H1 (cell line): ENCODE results near the gene EPHA6. TPM values are rescaled to one million over a fixed set of nuclear protein-coding genes. Genes with fewer than 3 reads are reported as not detected.

ENCODE experiments used
- CTCF ChIA-PET: fragments of 300-600 bp; sonication (Branson Sonifier 250); formaldehyde crosslinking; loops from one replicate; lab custom pipeline; 2021; ENCODE audit not compliant: partially characterized antibody; lab: Charles Lee
- POLR2A ChIA-PET: fragments of 300-600 bp; sonication (Branson Sonifier 250); formaldehyde crosslinking; loops from one replicate; lab custom pipeline; 2021; ENCODE audit warnings: inconsistent platforms; ENCODE audit not compliant: partially characterized antibody; lab: Charles Lee
- DNase-seq, 2 experiments: peaks; one replicate each; pipeline versions ENCODE4 v3.0.0 to v3.0.0-alpha.2; 2010 to 2022; ENCODE audit warnings: low spot score in 2 of 2, low read depth in 1 of 2, mixed read lengths in 1 of 2
- FAIRE-seq: peaks from 2 replicates; lab custom pipeline; 2011; peaks lifted over from hg19 to GRCh38; lab: Jason Lieb, UNC
- H2AFZ ChIP-seq: 2 replicates; pipeline ENCODE4 v1.8.1; 2012; ENCODE audit warnings: low read length, inconsistent platforms
- H2AK5ac ChIP-seq: 2 replicates; pipeline ENCODE4 v1.6.1; 2013; ENCODE audit warnings: low read depth, low read length
- H2BK120ac ChIP-seq: replicated peaks from 2 replicates; pipeline ENCODE3; 2013; ENCODE audit warnings: low read depth, low read length, inconsistent platforms
- H2BK12ac ChIP-seq: 2 replicates; pipeline ENCODE4 v1.6.1; 2013; ENCODE audit warnings: low read depth, low read length
- H2BK15ac ChIP-seq: 2 replicates; pipeline ENCODE4 v1.6.1; 2013; ENCODE audit warnings: low read length
- H2BK20ac ChIP-seq: 2 replicates; pipeline ENCODE4 v1.6.1; 2013; ENCODE audit warnings: low read length
- H2BK5ac ChIP-seq: 2 replicates; pipeline ENCODE4 v1.6.1; 2013; ENCODE audit warnings: low read depth, low read length
- H3K14ac ChIP-seq: 2 replicates; pipeline ENCODE4 v1.6.1; 2013; ENCODE audit warnings: inconsistent platforms; ENCODE audit not compliant: insufficient read length
- H3K18ac ChIP-seq: 2 replicates; pipeline ENCODE4 v1.6.1; 2013; ENCODE audit warnings: low read length; ENCODE audit errors: extremely low read depth
- H3K23ac ChIP-seq: 2 replicates; pipeline ENCODE4 v1.6.1; 2013; ENCODE audit warnings: inconsistent platforms; ENCODE audit not compliant: insufficient read length
- H3K23me2 ChIP-seq: 2 replicates; pipeline ENCODE4 v1.6.1; 2013; ENCODE audit warnings: low read depth, low read length
- H3K27ac ChIP-seq: 2 replicates; pipeline ENCODE4 v1.6.1; 2011; ENCODE audit warnings: low read depth, low read length, inconsistent platforms
- H3K27me3 ChIP-seq, 4 experiments: replicated peaks in 1 of 4; 1 replicate in 1 of 4; 2 replicates in 3 of 4; pipeline versions ENCODE4 v1.6.1 to v1.8.1; 2011 to 2013; ENCODE audit warnings: low read length in 3 of 4, mild to moderate bottlenecking in 3 of 4, inconsistent platforms in 2 of 4, mixed read lengths in 2 of 4, moderate library complexity in 1 of 4; ENCODE audit not compliant: control insufficient read depth in 3 of 4, insufficient read depth in 3 of 4; ENCODE audit errors: extremely low read depth in 1 of 4
- H3K36me3 ChIP-seq, 4 experiments: 2 replicates each; pipeline versions ENCODE4 v1.6.1 to v1.8.1; 2011 to 2013; ENCODE audit warnings: mild to moderate bottlenecking in 4 of 4, low read length in 3 of 4, moderate library complexity in 2 of 4, control low read depth in 1 of 4, inconsistent platforms in 1 of 4; ENCODE audit not compliant: insufficient read depth in 4 of 4, control insufficient read depth in 2 of 4
- H3K4ac ChIP-seq: replicated peaks from 2 replicates; pipeline ENCODE3; 2013; ENCODE audit warnings: low read length, low read depth, mixed read lengths, inconsistent platforms; ENCODE audit not compliant: insufficient read length
- H3K4me1 ChIP-seq, 4 experiments: replicated peaks in 1 of 4; 1 replicate in 1 of 4; 2 replicates in 3 of 4; pipeline versions ENCODE4 v1.6.1 to v1.8.1; 2011 to 2013; ENCODE audit warnings: low read length in 3 of 4, inconsistent platforms in 2 of 4, mixed read lengths in 1 of 4; ENCODE audit not compliant: insufficient read depth in 4 of 4, control insufficient read depth in 3 of 4
- H3K4me2 ChIP-seq, 2 experiments: 2 replicates each; pipeline versions ENCODE4 v1.6.1 to v1.8.1; 2011 to 2013; ENCODE audit warnings: low read depth in 2 of 2, low read length in 2 of 2, control low read depth in 1 of 2, inconsistent platforms in 1 of 2, mild to moderate bottlenecking in 1 of 2; ENCODE audit not compliant: insufficient read depth in 1 of 2
- H3K4me3 ChIP-seq, 4 experiments: fragments of 200-600, 300-600 bp in 1 of 4; sonication (generic), shearing (Covaris generic), sonication (Bioruptor Twin) in 1 of 4; 2 replicates each; pipeline versions ENCODE4 v1.5.1 to v1.8.1; 2011 to 2016; ENCODE audit warnings: low read length in 4 of 4, low read depth in 3 of 4, control low read depth in 2 of 4, inconsistent platforms in 2 of 4, mild to moderate bottlenecking in 2 of 4, mixed read lengths in 1 of 4, moderate library complexity in 1 of 4; ENCODE audit not compliant: insufficient read depth in 2 of 4; ENCODE audit errors: extremely low read depth in 1 of 4
- H3K56ac ChIP-seq: replicated peaks from 2 replicates; pipeline ENCODE3; 2013; ENCODE audit warnings: low read depth, mild to moderate bottlenecking, mixed read lengths, low read length, inconsistent platforms; ENCODE audit not compliant: insufficient read length
- H3K79me1 ChIP-seq: 2 replicates; pipeline ENCODE4 v1.6.1; 2013; ENCODE audit warnings: low read depth, low read length, control low read depth
- H3K79me2 ChIP-seq, 2 experiments: 2 replicates each; pipeline versions ENCODE4 v1.6.1 to v1.8.1; 2012 to 2013; ENCODE audit warnings: low read length in 2 of 2, mild to moderate bottlenecking in 2 of 2, inconsistent platforms in 1 of 2; ENCODE audit not compliant: insufficient read depth in 2 of 2, control insufficient read depth in 1 of 2
- H3K9ac ChIP-seq, 4 experiments: replicated peaks in 1 of 4; 1 replicate in 1 of 4; 2 replicates in 3 of 4; pipeline versions ENCODE4 v1.6.1 to v1.8.1; 2011 to 2013; ENCODE audit warnings: low read depth in 3 of 4, low read length in 3 of 4, control low read depth in 2 of 4, mild to moderate bottlenecking in 2 of 4, moderate library complexity in 2 of 4, inconsistent platforms in 1 of 4; ENCODE audit errors: extremely low read depth in 1 of 4
- H3K9me3 ChIP-seq, 2 experiments: 2 replicates each; pipeline versions ENCODE4 v1.6.1 to v1.8.1; 2012 to 2013; ENCODE audit warnings: mild to moderate bottlenecking in 2 of 2, moderate library complexity in 2 of 2, control low read depth in 1 of 2, inconsistent platforms in 1 of 2, low read depth in 1 of 2, low read length in 1 of 2, mixed read lengths in 1 of 2; ENCODE audit not compliant: insufficient read depth in 2 of 2
- H4K20me1 ChIP-seq, 2 experiments: replicated peaks in 1 of 2; 2 replicates each; pipeline versions ENCODE3 to v1.8.1; 2011 to 2013; ENCODE audit warnings: inconsistent platforms in 2 of 2, low read length in 2 of 2, mild to moderate bottlenecking in 1 of 2; ENCODE audit not compliant: insufficient read depth in 2 of 2, control insufficient read depth in 1 of 2
- H4K5ac ChIP-seq: 2 replicates; pipeline ENCODE4 v1.6.1; 2013; ENCODE audit warnings: low read length, low read depth, mixed read lengths, inconsistent platforms; ENCODE audit not compliant: insufficient read length
- H4K8ac ChIP-seq: 2 replicates; pipeline ENCODE4 v1.8.0; 2013; ENCODE audit warnings: mild to moderate bottlenecking, moderate library complexity, low read length, inconsistent platforms; ENCODE audit not compliant: insufficient read depth; ENCODE audit errors: extremely low read depth
- H4K91ac ChIP-seq: replicated peaks from 2 replicates; pipeline ENCODE3; 2013; ENCODE audit warnings: low read length, mixed read lengths, inconsistent platforms; ENCODE audit not compliant: insufficient read length
- CHD2 ChIP-seq: IDR thresholded peaks from 2 replicates; pipeline ENCODE4 v1.6.1; 2012; ENCODE audit warnings: low read length, improper control_type of control experiment
- CTBP2 ChIP-seq: IDR thresholded peaks from 2 replicates; pipeline ENCODE4 v1.7.0; 2011; ENCODE audit warnings: borderline replicate concordance, mild to moderate bottlenecking, moderate library complexity, mixed read lengths, low read length; ENCODE audit not compliant: insufficient read depth, insufficient read length
- JUN ChIP-seq: IDR thresholded peaks from 2 replicates; pipeline ENCODE4 v1.6.1; 2011; ENCODE audit warnings: low read depth, mild to moderate bottlenecking, improper control_type of control experiment, low read length
- NANOG ChIP-seq: IDR thresholded peaks from 2 replicates; pipeline ENCODE4 v1.6.1; 2011; ENCODE audit warnings: low read length, low read depth, mild to moderate bottlenecking, inconsistent platforms; ENCODE audit not compliant: insufficient read depth, poor library complexity, severe bottlenecking
- PHF8 ChIP-seq: fragments of 200-600 bp; sonication (generic); conservative IDR thresholded peaks from 2 replicates; pipeline ENCODE4 v1.7.1; 2012; ENCODE audit warnings: low read depth, mild to moderate bottlenecking, inconsistent platforms, low read length, moderate library complexity
- POLR2A ChIP-seq, 2 experiments: IDR thresholded peaks; 1 replicate in 1 of 2; 2 replicates in 1 of 2; pipeline ENCODE4 v1.6.1; 2011; ENCODE audit warnings: low read depth in 2 of 2, low read length in 2 of 2, mild to moderate bottlenecking in 2 of 2; ENCODE audit errors: control extremely low read depth in 1 of 2
- RNF2 ChIP-seq: fragments of 200-900, 300-1000 bp; sonication (generic); IDR thresholded peaks from 2 replicates; pipeline ENCODE4 v1.7.1; 2016; ENCODE audit warnings: borderline replicate concordance, low read depth, mild to moderate bottlenecking, antibody characterized with exemption, low read length; ENCODE audit not compliant: poor library complexity, severe bottlenecking; ENCODE audit errors: missing control alignments
- RXRA ChIP-seq: IDR thresholded peaks from 2 replicates; pipeline ENCODE4 v1.6.1; 2011; ENCODE audit warnings: low read depth, mild to moderate bottlenecking, low read length, moderate library complexity; ENCODE audit not compliant: insufficient read depth
- SIRT6 ChIP-seq: IDR thresholded peaks from one replicate; pipeline ENCODE4 v1.7.1; 2012; ENCODE audit warnings: low read length, inconsistent platforms
- SP1 ChIP-seq: IDR thresholded peaks from 2 replicates; pipeline ENCODE4 v1.6.1; 2011; ENCODE audit warnings: low read depth, low read length
- TAF1 ChIP-seq: IDR thresholded peaks from 2 replicates; pipeline ENCODE4 v1.6.1; 2011; ENCODE audit warnings: mild to moderate bottlenecking, low read depth, low read length
- TBP ChIP-seq: IDR thresholded peaks from 2 replicates; pipeline ENCODE4 v1.6.1; 2011; ENCODE audit warnings: low read depth, low read length, improper control_type of control experiment
- YY1 ChIP-seq: IDR thresholded peaks from 2 replicates; pipeline ENCODE4 v1.6.1; 2011; ENCODE audit warnings: low read depth, mild to moderate bottlenecking, low read length
- ZNF274 ChIP-seq: IDR thresholded peaks from 2 replicates; pipeline ENCODE4 v1.7.0; 2012; ENCODE audit warnings: low read length, borderline replicate concordance; ENCODE audit errors: extremely low read depth
- WGBS, 2 experiments: shearing (Covaris generic) in 1 of 2; methylation state at CpG; one replicate each; pipeline versions ENCODE4 v1.1.6 to v1.1.7; 2013 to 2015; ENCODE audit warnings: low lambda C conversion rate in 2 of 2, mixed read lengths in 2 of 2, inconsistent platforms in 1 of 2, low coverage in 1 of 2, missing lambda C conversion rate in 1 of 2; ENCODE audit not compliant: insufficient replicate concordance in 2 of 2, insufficient coverage in 1 of 2, insufficient read length in 1 of 2; ENCODE audit errors: extremely low coverage in 1 of 2, missing lambda C conversion rate in 1 of 2; 5-methylcytosine and 5-hydroxymethylcytosine counted together
- polyA plus RNA-seq, 7 experiments: library from polyadenylated mRNA; depleted of rRNA in 3 of 7; stranded (reverse) in 5 of 7; unstranded in 2 of 7; fragments of >200 nt in 5 of 7; fragments of 200-250 nt in 2 of 7; gene quantifications; 1 replicate in 5 of 7; 2 replicates in 1 of 7; 4 replicates in 1 of 7; pipeline versions ENCODE4 v1.2.1 to v1.2.3, GENCODE V29; 2011 to 2013; ENCODE audit warnings: missing spikeins in 2 of 7, mixed read lengths in 2 of 7
- total RNA-seq: library from RNA; stranded (reverse); fragmentation: NEBNext Ultra II Directional; extraction: Animal tissue kit (Norgen Biotek cat#: 25700); gene quantifications from 2 replicates; pipeline ENCODE4 v1.2.1, GENCODE V29; 2021
- TF ChIP-seq, protein P1 (sequence below): IDR thresholded peaks from 2 replicates; pipeline ENCODE4 v1.6.1; 2011; ENCODE audit warnings: low read depth, mild to moderate bottlenecking, low read length; ENCODE audit not compliant: insufficient read depth

The EPHA6 gene
- total and polyA plus RNA-seq, 2 of the 8 experiments (the other 6 are each of a cell fraction or from before 2014, with no cell fraction given), result 0.83 to 3.2 TPM

DNA sequence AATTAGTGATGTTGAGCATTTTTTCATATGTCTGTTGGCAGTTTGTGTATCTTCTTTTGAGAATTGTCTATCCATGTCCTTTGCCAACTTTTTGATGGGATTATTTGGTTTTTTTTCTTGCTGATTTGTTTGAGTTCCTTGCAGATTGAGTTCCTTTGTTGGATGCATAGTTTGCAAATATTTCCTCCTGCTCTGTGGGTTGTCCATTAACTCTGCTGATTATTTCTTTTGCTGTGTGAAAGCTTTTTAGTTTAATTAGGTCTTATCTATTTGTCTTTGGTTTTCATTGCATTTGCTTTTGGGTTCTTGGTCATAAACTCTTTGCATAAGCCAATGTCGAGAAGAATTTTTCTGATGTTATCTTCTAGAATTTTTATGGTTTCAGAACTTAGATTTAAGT, 414.6 kb downstream of the EPHA6 start:
- POLR2A ChIA-PET, result no interaction called here
- Histone ChIP-seq H3K23me2 (no peaks in the 10 kb centered on the region; the same call in 1 of the 2 replicates), H3K56ac (no peak overlapping the region), H4K20me1 (no peaks in the 10 kb centered on the region), H3K9me3 (no peaks in the 10 kb centered on the region), H3K36me3 (no peaks in the 10 kb centered on the region), H2AK5ac (no peak overlapping the region), H3K14ac (no peak overlapping the region), H2BK20ac (no peak overlapping the region), H2BK120ac (no peak overlapping the region), H3K4me3 (no peak overlapping the region), H4K91ac (no peak overlapping the region), H3K9ac (no peak overlapping the region), H3K4me2 (no peak overlapping the region), H2BK12ac (no peak overlapping the region), H3K18ac (no peak overlapping the region), H2BK5ac (no peak overlapping the region), H3K79me2 (no peaks in the 10 kb centered on the region), H3K79me1 (no peaks in the 10 kb centered on the region), H3K4ac (no peak overlapping the region), H2AFZ (no peak overlapping the region), H3K23ac (no peak overlapping the region), H3K4me1 (peaks cover 0 to 3% (median 0%) of the 10 kb centered on the region in 4 experiments; a peak in 1 of 7 replicates), H3K27ac (no peak overlapping the region), H4K5ac (no peak overlapping the region), H3K27me3 (no peaks in the 10 kb centered on the region), H2BK15ac (no peak overlapping the region), H4K8ac (no peak overlapping the region)
- no peak for DNase-seq
- no peak for FAIRE-seq
- 95% methylated on average over 1 of the region's 1 CpG; no CpG with 5 or more reads in 1 of the 2 experiments for WGBS, 2 experiments
- CTCF ChIA-PET, result no interaction called here
- TF ChIP-seq POLR2A (IDR thresholded peaks at IDR 0.05; ENCODE audit: control extremely low read depth in 1 of 2, low read depth in 2 of 2, low read length in 2 of 2) (no peak), JUN (no peak), CTBP2 (no peak), NANOG (no peak), CHD2 (no peak), YY1 (no peak), RXRA (no peak), ZNF274 (no peak), SIRT6 (no peak), PHF8 (no peak), RNF2 (no peak), TBP (no peak), SP1 (no peak), TAF1 (no peak)
- TF ChIP-seq, protein P1, sequence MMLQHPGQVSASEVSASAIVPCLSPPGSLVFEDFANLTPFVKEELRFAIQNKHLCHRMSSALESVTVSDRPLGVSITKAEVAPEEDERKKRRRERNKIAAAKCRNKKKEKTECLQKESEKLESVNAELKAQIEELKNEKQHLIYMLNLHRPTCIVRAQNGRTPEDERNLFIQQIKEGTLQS, result no peak
